ENCODE measurements around the gene TEC.

The TEC gene

GRCh38 chr4:48184882-48185281, 84.8 kb downstream of the TEC start:
- Histone ChIP-seq H2AFZ (ENCODE audit: low read length) (no peak overlapping the region), H3F3A (ENCODE audit: insufficient read depth, low read length) (peaks cover 27% of the 10 kb centered on the region), H3K9me2 (replicated peaks; ENCODE audit: insufficient read depth, low read length) (no peaks in the 10 kb centered on the region), H3K9me3 (replicated peaks; ENCODE audit: insufficient read depth, low read length) (no peaks in the 10 kb centered on the region), H3K4me1 (ENCODE audit: low read length) (peaks cover 76% of the 10 kb centered on the region), H3K36me3 (replicated peaks; ENCODE audit: insufficient read depth, low read length) (peaks cover 13% of the 10 kb centered on the region), H3K27me3 (replicated peaks; ENCODE audit: insufficient read depth, low read length) (no peaks in the 10 kb centered on the region), H3K4me3 (ENCODE audit: low read length) (no peak overlapping the region), H3K27ac (ENCODE audit: low read length) (peak overlapping the region; percentile 1; the same call in 1 of the 2 replicates), H4K20me1 (ENCODE audit: insufficient read depth, low read length) (peaks cover 22% of the 10 kb centered on the region; the same call in 1 of the 2 replicates), H3K79me2 (ENCODE audit: low read length) (peaks cover 97% of the 10 kb centered on the region), H3K9ac (ENCODE audit: low read length) (no peak overlapping the region), H3K4me2 (ENCODE audit: low read depth, low read length) (peak overlapping the region; percentile 8; the same call in 1 of the 2 replicates)
- no peak for TF ChIP-seq CTCF (IDR thresholded peaks at IDR 0.05; ENCODE audit: low read length)
- no peak for TF ChIP-seq EZH2 (optimal IDR thresholded peaks at IDR 0.05; ENCODE audit: low read depth, low read length)
- TF ChIP-seq EZH2phosphoT487 (IDR thresholded peaks at IDR 0.05; ENCODE audit: low read length) = no peak
- no peak for DNase-seq

DNA sequence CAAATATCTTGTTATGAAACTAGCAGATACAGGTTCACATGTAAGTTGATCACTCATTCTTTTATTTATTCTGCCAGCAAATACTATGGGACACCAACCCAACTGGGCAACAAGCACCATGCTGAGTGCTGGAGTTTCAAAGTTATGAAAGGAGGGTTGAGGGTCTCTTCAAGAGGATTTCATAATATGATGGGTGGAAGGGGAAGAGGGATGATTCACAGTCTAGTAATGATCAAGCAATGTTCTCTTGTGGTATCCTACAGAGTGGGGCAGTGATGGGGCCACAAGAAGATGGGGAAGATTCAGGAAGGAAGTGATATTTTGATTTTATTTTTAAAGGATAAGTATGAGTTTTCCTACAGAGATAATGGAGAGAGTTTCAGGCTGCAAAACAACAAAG, 89.4 kb downstream of the TEC start:
- H3K36me3 ChIP-seq (replicated peaks; ENCODE audit: insufficient read depth, low read length) = peaks cover 17% of the 10 kb centered on the region
- peak overlapping the region; percentile 67 for H3K4me2 ChIP-seq (ENCODE audit: low read depth, low read length)
- no peaks in the 10 kb centered on the region for H3K9me3 ChIP-seq (replicated peaks; ENCODE audit: insufficient read depth, low read length)
- H3K4me1 ChIP-seq (ENCODE audit: low read length) = peaks cover 91% of the 10 kb centered on the region
- peaks cover 96% of the 10 kb centered on the region for H3K79me2 ChIP-seq (ENCODE audit: low read length)
- H3K27me3 ChIP-seq (replicated peaks; ENCODE audit: insufficient read depth, low read length) = no peaks in the 10 kb centered on the region
- no peak for DNase-seq
- no peaks in the 10 kb centered on the region for H3K9me2 ChIP-seq (replicated peaks; ENCODE audit: insufficient read depth, low read length)
- peak overlapping the region; percentile 72 for H3K9ac ChIP-seq (ENCODE audit: low read length)
- H4K20me1 ChIP-seq (ENCODE audit: insufficient read depth, low read length) = 0 out of 2 replicates have a peak, but pooled peaks cover 6% of the 10 kb centered on the region
- TF ChIP-seq EZH2 (optimal IDR thresholded peaks at IDR 0.05; ENCODE audit: low read depth, low read length) (no peak), CTCF (IDR thresholded peaks at IDR 0.05; ENCODE audit: low read length) (no peak), EZH2phosphoT487 (IDR thresholded peaks at IDR 0.05; ENCODE audit: low read length) (no peak)
- peak overlapping the region; percentile 96 for H3K27ac ChIP-seq (ENCODE audit: low read length)
- no peak overlapping the region for H3K4me3 ChIP-seq (ENCODE audit: low read length)
- H2AFZ ChIP-seq (ENCODE audit: low read length) = no peak overlapping the region
- H3F3A ChIP-seq (ENCODE audit: insufficient read depth, low read length) = peaks cover 53% of the 10 kb centered on the region

- TF ChIP-seq CTCF (IDR thresholded peaks at IDR 0.05; ENCODE audit: low read length) (no peak), EZH2phosphoT487 (IDR thresholded peaks at IDR 0.05; ENCODE audit: low read length) (no peak), EZH2 (optimal IDR thresholded peaks at IDR 0.05; ENCODE audit: low read depth, low read length) (no peak)
Measured at GRCh38 chr4:48178931-48179330, 90.7 kb downstream of the TEC start.

More at GRCh38 chr4:48178931-48179330, 90.7 kb downstream of the TEC start:
- H3K27ac ChIP-seq (ENCODE audit: low read length) = peak overlapping the region; percentile 92
- H3K36me3 ChIP-seq (replicated peaks; ENCODE audit: insufficient read depth, low read length) = peaks cover 19% of the 10 kb centered on the region
- H3K9ac ChIP-seq (ENCODE audit: low read length) = peak overlapping the region; percentile 59
- H3K9me2 ChIP-seq (replicated peaks; ENCODE audit: insufficient read depth, low read length) = no peaks in the 10 kb centered on the region
- no peak overlapping the region for H2AFZ ChIP-seq (ENCODE audit: low read length)
- H3K9me3 ChIP-seq (replicated peaks; ENCODE audit: insufficient read depth, low read length) = no peaks in the 10 kb centered on the region
- H3K27me3 ChIP-seq (replicated peaks; ENCODE audit: insufficient read depth, low read length) = no peaks in the 10 kb centered on the region
- peaks cover 96% of the 10 kb centered on the region for H3K79me2 ChIP-seq (ENCODE audit: low read length)
- H3F3A ChIP-seq (ENCODE audit: insufficient read depth, low read length) = peaks cover 55% of the 10 kb centered on the region
- 0 out of 2 replicates have a peak, but pooled peaks cover 3% of the 10 kb centered on the region for H4K20me1 ChIP-seq (ENCODE audit: insufficient read depth, low read length)
- peak; percentile 93 for DNase-seq
- peak overlapping the region; percentile 15; the same call in 1 of the 2 replicates for H3K4me3 ChIP-seq (ENCODE audit: low read length)
- H3K4me1 ChIP-seq (ENCODE audit: low read length) = peaks cover 86% of the 10 kb centered on the region
- H3K4me2 ChIP-seq (ENCODE audit: low read depth, low read length) = peak overlapping the region; percentile 49

Data from MM.1S (cell line).